MM.1S (cell line): Measurements from ENCODE around the gene ADARB1.

ENCODE experiments used
- DNase-seq: peaks from one replicate; pipeline ENCODE4 v3.0.0-alpha.2; 2015
- H2AFZ ChIP-seq: fragments of 300-600 bp; sonication (generic); 2 replicates; pipeline ENCODE4 v1.6.0; 2016; ENCODE audit warnings: antibody characterized with exemption, low read length
- H3F3A ChIP-seq: fragments of 300-600 bp; sonication (generic); 2 replicates; pipeline ENCODE4 v1.6.1; 2016; ENCODE audit warnings: mild to moderate bottlenecking, antibody characterized with exemption, low read length, moderate library complexity, mixed read lengths; ENCODE audit not compliant: insufficient read depth
- H3K27ac ChIP-seq: fragments of 300-600 bp; sonication (generic); 2 replicates; pipeline ENCODE4 v1.5.1; 2016; ENCODE audit warnings: mild to moderate bottlenecking, low read length
- H3K27me3 ChIP-seq: fragments of 300-600 bp; sonication (generic); replicated peaks from 2 replicates; pipeline ENCODE4 v1.6.0; 2016; ENCODE audit warnings: low read length; ENCODE audit not compliant: insufficient read depth
- H3K36me3 ChIP-seq: fragments of 300-600 bp; sonication (generic); replicated peaks from 2 replicates; pipeline ENCODE4 v1.6.1; 2016; ENCODE audit warnings: mild to moderate bottlenecking, low read length, mixed read lengths; ENCODE audit not compliant: insufficient read depth
- H3K4me1 ChIP-seq: fragments of 300-600 bp; sonication (generic); 2 replicates; pipeline ENCODE4 v1.6.1; 2016; ENCODE audit warnings: low read length, mixed read lengths
- H3K4me2 ChIP-seq: fragments of 300-600 bp; sonication (generic); 2 replicates; pipeline ENCODE4 v1.6.0; 2016; ENCODE audit warnings: low read depth, low read length
- H3K4me3 ChIP-seq: fragments of 300-600 bp; sonication (generic); 2 replicates; pipeline ENCODE4 v1.5.1; 2016; ENCODE audit warnings: low read length, mixed read lengths
- H3K79me2 ChIP-seq: fragments of 300-600 bp; sonication (generic); 2 replicates; pipeline ENCODE4 v1.6.1; 2016; ENCODE audit warnings: mixed run types, low read length, mixed read lengths
- H3K9ac ChIP-seq: fragments of 300-600 bp; sonication (generic); 2 replicates; pipeline ENCODE4 v1.6.1; 2016; ENCODE audit warnings: low read length, mixed read lengths
- H3K9me2 ChIP-seq: fragments of 300-600 bp; sonication (generic); replicated peaks from 2 replicates; pipeline ENCODE4 v1.6.1; 2016; ENCODE audit warnings: mild to moderate bottlenecking, low read length, mixed read lengths; ENCODE audit not compliant: insufficient read depth
- H3K9me3 ChIP-seq: fragments of 300-600 bp; sonication (generic); replicated peaks from 2 replicates; pipeline ENCODE4 v1.6.1; 2016; ENCODE audit warnings: mild to moderate bottlenecking, low read length, mixed read lengths; ENCODE audit not compliant: insufficient read depth
- H4K20me1 ChIP-seq: fragments of 300-600 bp; sonication (generic); 2 replicates; pipeline ENCODE4 v1.6.1; 2016; ENCODE audit warnings: mild to moderate bottlenecking, low read length, moderate library complexity, mixed read lengths; ENCODE audit not compliant: insufficient read depth
- EZH2 ChIP-seq: fragments of 300-600 bp; sonication (generic); optimal IDR thresholded peaks from 2 replicates; pipeline ENCODE3; 2017; ENCODE audit warnings: low read depth, mild to moderate bottlenecking, antibody characterized with exemption, low read length, mixed read lengths
- EZH2phosphoT487 ChIP-seq: fragments of 300-600 bp; sonication (generic); IDR thresholded peaks from 2 replicates; pipeline ENCODE4 v1.6.1; 2018; ENCODE audit warnings: antibody characterized with exemption, low read length
- TF ChIP-seq, protein P1 (sequence below): fragments of 300-600 bp; sonication (generic); IDR thresholded peaks from 2 replicates; pipeline ENCODE4 v1.5.1; 2016; ENCODE audit warnings: antibody characterized with exemption, low read length, mixed read lengths

The ADARB1 gene

GRCh38 chr21:45248893-45249381 lies 174.6 kb downstream of the ADARB1 start:
- H3K9ac ChIP-seq: no peak overlapping the region
- H3K27me3 ChIP-seq: peaks cover 95% of the 10 kb centered on the region
- no peaks in the 10 kb centered on the region for H3K9me2 ChIP-seq
- no peak overlapping the region for H3K4me2 ChIP-seq
- 0 out of 2 replicates have a peak, but pooled peaks have one; percentile 24 for TF ChIP-seq EZH2phosphoT487
- TF ChIP-seq, protein P1, sequence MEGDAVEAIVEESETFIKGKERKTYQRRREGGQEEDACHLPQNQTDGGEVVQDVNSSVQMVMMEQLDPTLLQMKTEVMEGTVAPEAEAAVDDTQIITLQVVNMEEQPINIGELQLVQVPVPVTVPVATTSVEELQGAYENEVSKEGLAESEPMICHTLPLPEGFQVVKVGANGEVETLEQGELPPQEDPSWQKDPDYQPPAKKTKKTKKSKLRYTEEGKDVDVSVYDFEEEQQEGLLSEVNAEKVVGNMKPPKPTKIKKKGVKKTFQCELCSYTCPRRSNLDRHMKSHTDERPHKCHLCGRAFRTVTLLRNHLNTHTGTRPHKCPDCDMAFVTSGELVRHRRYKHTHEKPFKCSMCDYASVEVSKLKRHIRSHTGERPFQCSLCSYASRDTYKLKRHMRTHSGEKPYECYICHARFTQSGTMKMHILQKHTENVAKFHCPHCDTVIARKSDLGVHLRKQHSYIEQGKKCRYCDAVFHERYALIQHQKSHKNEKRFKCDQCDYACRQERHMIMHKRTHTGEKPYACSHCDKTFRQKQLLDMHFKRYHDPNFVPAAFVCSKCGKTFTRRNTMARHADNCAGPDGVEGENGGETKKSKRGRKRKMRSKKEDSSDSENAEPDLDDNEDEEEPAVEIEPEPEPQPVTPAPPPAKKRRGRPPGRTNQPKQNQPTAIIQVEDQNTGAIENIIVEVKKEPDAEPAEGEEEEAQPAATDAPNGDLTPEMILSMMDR: no peak
- H4K20me1 ChIP-seq: no peaks in the 10 kb centered on the region
- no peak overlapping the region for H2AFZ ChIP-seq
- H3K27ac ChIP-seq: no peak overlapping the region
- no peaks in the 10 kb centered on the region for H3K79me2 ChIP-seq
- H3K9me3 ChIP-seq: no peaks in the 10 kb centered on the region
- H3K36me3 ChIP-seq: no peaks in the 10 kb centered on the region
- no peaks in the 10 kb centered on the region for H3K4me1 ChIP-seq
- no peak overlapping the region for H3K4me3 ChIP-seq
- DNase-seq: no peak
- H3F3A ChIP-seq: no peaks in the 10 kb centered on the region

GRCh38 chr21:45249626-45250025 lies 175.2 kb downstream of the ADARB1 start:
- Histone ChIP-seq H3K9ac (no peak overlapping the region), H3K27me3 (peaks cover 95% of the 10 kb centered on the region), H3K9me3 (no peaks in the 10 kb centered on the region), H3K27ac (no peak overlapping the region), H3K36me3 (no peaks in the 10 kb centered on the region), H3F3A (no peaks in the 10 kb centered on the region), H3K9me2 (no peaks in the 10 kb centered on the region), H2AFZ (no peak overlapping the region), H3K4me1 (no peaks in the 10 kb centered on the region), H3K4me3 (no peak overlapping the region), H3K4me2 (no peak overlapping the region), H3K79me2 (no peaks in the 10 kb centered on the region), H4K20me1 (no peaks in the 10 kb centered on the region)
- TF ChIP-seq EZH2: no peak
- no peak for TF ChIP-seq EZH2phosphoT487
- TF ChIP-seq, protein P1: no peak
- no peak for DNase-seq

- Histone ChIP-seq H3K36me3 (no peaks in the 10 kb centered on the region), H3K27me3 (peaks cover 93% of the 10 kb centered on the region), H3K4me2 (no peak overlapping the region), H4K20me1 (no peaks in the 10 kb centered on the region), H3K27ac (no peak overlapping the region), H3K4me1 (peaks cover under 1% of the 10 kb centered on the region; the same call in 1 of the 2 replicates), H3K9ac (no peak overlapping the region), H3K9me3 (no peaks in the 10 kb centered on the region), H3F3A (no peaks in the 10 kb centered on the region), H3K4me3 (no peak overlapping the region), H3K79me2 (no peaks in the 10 kb centered on the region), H3K9me2 (no peaks in the 10 kb centered on the region), H2AFZ (no peak overlapping the region)
- TF ChIP-seq EZH2: no peak
- no peak for TF ChIP-seq EZH2phosphoT487
- TF ChIP-seq, protein P1: no peak
- no peak for DNase-seq
Observed at GRCh38 chr21:45250272-45250671, 175.9 kb downstream of the ADARB1 start.
